ENCODE results near the gene JTB. TPM values are rescaled to one million over a fixed set of nuclear protein-coding genes. Genes with fewer than 3 reads are reported as not detected.
"Not testable (repeated sequence)": the region's sequence is repeated elsewhere in the genome, so short reads cannot be mapped to it uniquely, and the experiment has no call there.

Gene JTB
- total RNA-seq, 2 donors from 2014 or later, result 184 to 266 TPM

DNA sequence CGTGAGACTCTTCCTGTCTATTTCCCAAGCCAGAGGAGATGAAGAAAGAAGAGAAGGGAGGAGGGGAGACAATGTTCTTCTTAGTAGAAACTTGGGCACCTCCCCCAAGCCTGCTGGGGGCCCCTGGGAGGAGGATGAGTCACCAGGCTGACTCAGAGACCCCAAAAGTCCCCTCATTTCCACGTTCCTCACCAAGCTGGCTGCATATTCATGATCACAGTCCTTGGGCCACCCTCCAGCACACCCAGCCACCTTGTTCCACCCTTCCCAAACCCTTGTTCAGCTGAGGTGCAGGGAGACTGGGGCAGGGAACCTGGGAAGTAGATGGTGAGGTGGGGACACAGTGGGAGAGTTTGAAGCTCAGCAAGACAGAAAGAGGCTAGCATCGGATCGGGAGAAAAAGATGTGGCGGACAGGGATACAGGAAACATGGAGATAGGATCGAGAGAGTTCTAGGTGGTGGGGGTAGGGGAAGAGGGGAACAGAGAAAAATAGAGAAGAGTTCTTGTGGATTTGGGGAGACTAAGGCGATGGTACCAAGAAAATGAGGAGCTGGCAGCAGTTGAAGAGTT lies 8.0 kb upstream of the JTB start:
- no peaks in the 10 kb centered on the region for H3K9me3 ChIP-seq
- no peaks in the 10 kb centered on the region for H3K27me3 ChIP-seq (replicated peaks; ENCODE audit: insufficient read depth)
- H3K4me3 ChIP-seq, result peak overlapping the region; percentile 81
- H3K27ac ChIP-seq, result peak overlapping the region; percentile 80 to 92
- no peak for TF ChIP-seq CTCF (IDR thresholded peaks at IDR 0.05)
- ATAC-seq (ENCODE audit: insufficient number of reproducible peaks, low FRiP score, low read depth) (no peak), DNase-seq (ENCODE audit: low spot score) (no peak)
- peaks cover 13 to 19% of the 10 kb centered on the region in 2 donors for H3K4me1 ChIP-seq (ENCODE audit: control insufficient read depth in 1 of 2, low read depth in 2 of 2)
- H3K36me3 ChIP-seq, result no peaks in the 10 kb centered on the region

GRCh38 chr1:153984123-153984894 lies 6.8 kb upstream of the JTB start:
- Histone ChIP-seq H3K36me3 (no peaks in the 10 kb centered on the region), H3K27ac (peak overlapping the region; percentile 80 to 92), H3K9me3 (no peaks in the 10 kb centered on the region), H3K4me1 (ENCODE audit: control insufficient read depth in 1 of 2, low read depth in 2 of 2) (peaks cover 9 to 19% of the 10 kb centered on the region in 2 donors), H3K27me3 (replicated peaks; ENCODE audit: insufficient read depth) (no peaks in the 10 kb centered on the region), H3K4me3 (peak overlapping the region; percentile 81)
- ATAC-seq (ENCODE audit: insufficient number of reproducible peaks, low FRiP score, low read depth), result no peak
- no peak for TF ChIP-seq CTCF (IDR thresholded peaks at IDR 0.05)
- no peak for DNase-seq (ENCODE audit: low spot score)

GRCh38 chr1:153981735-153982134 lies 4.3 kb upstream of the JTB start:
- not testable (repeated sequence) for DNase-seq (ENCODE audit: low spot score); H3K27ac ChIP-seq; H3K27me3 ChIP-seq (replicated peaks; ENCODE audit: insufficient read depth); H3K36me3 ChIP-seq; H3K9me3 ChIP-seq; ATAC-seq (ENCODE audit: insufficient number of reproducible peaks, low FRiP score, low read depth); H3K4me3 ChIP-seq
- H3K4me1 ChIP-seq (ENCODE audit: control insufficient read depth in 1 of 2, low read depth in 2 of 2), result peaks cover 9 to 15% of the 10 kb centered on the region in 2 donors

GRCh38 chr1:153979091-153979490 lies 1.6 kb upstream of the JTB start:
- H3K27ac ChIP-seq; H3K4me1 ChIP-seq (ENCODE audit: control insufficient read depth in 1 of 2, low read depth in 2 of 2): not testable (repeated sequence)

GRCh38 chr1:153978274-153978909 lies 918 bp upstream of the JTB start:
- Histone ChIP-seq H3K27me3 (replicated peaks; ENCODE audit: insufficient read depth) (no peaks in the 10 kb centered on the region), H3K27ac (peak overlapping the region; percentile 84), H3K4me3 (peak overlapping the region; percentile 85), H3K9me3 (no peaks in the 10 kb centered on the region), H3K4me1 (ENCODE audit: control insufficient read depth in 1 of 2, low read depth in 2 of 2) (peaks cover 8 to 10% of the 10 kb centered on the region in 2 donors), H3K36me3 (peaks cover 18% of the 10 kb centered on the region)
- no peak for TF ChIP-seq CTCF (IDR thresholded peaks at IDR 0.05)
- DNase-seq (ENCODE audit: low spot score), result no peak
- no peak for ATAC-seq (ENCODE audit: insufficient number of reproducible peaks, low FRiP score, low read depth)

More at GRCh38 chr1:153979091-153979490, 1.6 kb upstream of the JTB start:
- H3K36me3 ChIP-seq, result peaks cover 11% of the 10 kb centered on the region
- DNase-seq (ENCODE audit: low spot score); H3K4me3 ChIP-seq; H3K9me3 ChIP-seq; H3K27me3 ChIP-seq (replicated peaks; ENCODE audit: insufficient read depth); ATAC-seq (ENCODE audit: insufficient number of reproducible peaks, low FRiP score, low read depth): not testable (repeated sequence)

- no peaks in the 10 kb centered on the region for H3K9me3 ChIP-seq
- peak overlapping the region; percentile 84 for H3K27ac ChIP-seq
- H3K36me3 ChIP-seq, result peaks cover 23% of the 10 kb centered on the region
- DNase-seq (ENCODE audit: low spot score), result no peak
- no peak for ATAC-seq (ENCODE audit: insufficient number of reproducible peaks, low FRiP score, low read depth)
- H3K4me1 ChIP-seq (ENCODE audit: control insufficient read depth in 1 of 2, low read depth in 2 of 2), result peaks cover 8 to 10% of the 10 kb centered on the region in 2 donors
- peak overlapping the region; percentile 85 for H3K4me3 ChIP-seq
- no peak for TF ChIP-seq CTCF (IDR thresholded peaks at IDR 0.05)
- H3K27me3 ChIP-seq (replicated peaks; ENCODE audit: insufficient read depth), result no peaks in the 10 kb centered on the region
Observed at GRCh38 chr1:153976819-153977249, 640 bp downstream of the JTB start.
